ENCODE measurements around the gene ALPK1.

ALPK1 gene

DNA sequence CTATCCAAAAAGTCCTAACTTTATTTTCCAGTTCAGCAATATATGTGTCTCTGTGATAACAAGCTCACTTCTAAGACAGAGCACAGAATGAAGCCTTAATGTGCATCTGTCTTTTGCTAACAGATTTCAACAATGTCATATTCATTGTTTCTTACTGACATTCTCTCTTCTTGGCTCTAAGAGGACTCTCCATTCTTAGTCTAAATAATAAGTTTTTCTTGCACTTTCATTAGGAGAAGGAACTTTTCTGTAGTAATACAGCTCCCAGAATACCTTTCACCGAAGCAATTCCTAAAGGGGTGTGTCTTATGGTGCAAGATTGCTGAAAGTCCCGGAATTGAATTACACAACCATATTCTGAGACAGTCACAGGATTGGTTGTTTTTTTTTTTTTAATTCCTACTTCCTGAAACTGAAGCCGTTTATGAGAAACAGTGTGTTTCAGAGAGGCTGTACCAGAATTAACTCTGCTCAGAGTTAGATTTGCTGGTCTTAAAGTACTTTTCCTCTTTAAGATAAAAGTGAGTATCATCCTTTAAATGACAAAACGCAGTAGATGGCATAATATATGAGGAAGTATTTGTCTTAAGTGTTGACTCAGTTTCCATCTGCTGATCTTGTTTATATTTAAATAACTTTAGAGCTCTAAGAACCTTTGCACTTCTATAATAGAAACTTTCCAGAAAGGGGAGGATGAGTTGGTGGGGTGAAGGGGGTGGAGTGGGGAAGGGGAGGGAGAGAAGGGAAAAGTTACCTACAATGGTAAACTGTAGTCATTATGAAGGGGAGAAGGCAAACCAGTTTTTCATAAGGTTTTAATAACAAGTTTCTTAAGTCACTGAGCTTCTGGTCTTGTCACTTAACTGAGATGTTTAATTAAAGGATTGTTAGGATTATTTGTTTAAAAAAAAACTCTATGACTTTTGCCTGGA is at the start of gene ALPK1:
ALPK1 (plus strand) TSS at position 421 of the 932 bp plus-strand sequence.
- Mint-ChIP-seq H3K9me3 (no peaks in the 10 kb centered on the region), H3K27ac (peak within 1 kb of the TSS; percentile 84), H3K4me3 (peak within 1 kb of the TSS; percentile 81), H3K27me3 (no peaks in the 10 kb centered on the region), H3K36me3 (ENCODE audit: low read depth) (no peaks in the 10 kb centered on the region), H3K4me1 (peaks cover 25% of the 10 kb centered on the region)
- peak; percentile 82 for ATAC-seq
- DNase-seq: no peak

- no peak for DNase-seq
- H3K4me1 Mint-ChIP-seq: peaks cover 6% of the 10 kb centered on the region
- ATAC-seq: no peak
- H3K4me3 Mint-ChIP-seq: no peak overlapping the region
- no peaks in the 10 kb centered on the region for H3K27me3 Mint-ChIP-seq
- peaks cover 7% of the 10 kb centered on the region for H3K36me3 Mint-ChIP-seq (ENCODE audit: low read depth)
- H3K9me3 Mint-ChIP-seq: no peaks in the 10 kb centered on the region
- H3K27ac Mint-ChIP-seq: no peak overlapping the region
Observed at GRCh38 chr4:112251019-112251643, 46.0 kb upstream of the ALPK1 start.

DNA sequence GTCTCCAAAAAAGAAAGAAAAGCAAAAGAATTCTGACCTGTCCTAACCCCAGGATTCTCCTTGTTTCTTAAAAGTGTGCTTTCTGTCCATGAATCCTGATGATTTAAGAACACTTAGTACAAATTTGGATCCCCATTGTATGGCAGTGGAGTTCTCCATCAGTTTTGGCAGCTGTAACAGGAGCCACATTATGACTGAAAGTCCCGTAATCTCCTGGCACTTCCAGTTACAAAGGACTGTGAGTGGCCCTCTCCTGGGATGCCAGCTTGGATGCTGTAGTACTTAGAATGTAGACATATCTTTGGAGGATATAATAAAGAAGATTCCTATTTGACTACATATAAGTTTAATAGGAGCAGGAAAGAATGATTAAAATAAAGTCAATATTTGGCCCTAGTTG is 44.9 kb upstream of the ALPK1 start:
- peaks cover 9% of the 10 kb centered on the region for H3K36me3 Mint-ChIP-seq (ENCODE audit: low read depth)
- DNase-seq: no peak
- no peak for ATAC-seq
- H3K9me3 Mint-ChIP-seq: no peaks in the 10 kb centered on the region
- H3K4me3 Mint-ChIP-seq: no peak overlapping the region
- H3K27me3 Mint-ChIP-seq: no peaks in the 10 kb centered on the region
- H3K27ac Mint-ChIP-seq: no peak overlapping the region
- H3K4me1 Mint-ChIP-seq: peaks cover 6% of the 10 kb centered on the region

GRCh38 chr4:112253382-112254000 is 43.7 kb upstream of the ALPK1 start:
- DNase-seq (no peak), ATAC-seq (no peak)
- Mint-ChIP-seq H3K4me1 (peaks cover 6% of the 10 kb centered on the region), H3K9me3 (no peaks in the 10 kb centered on the region), H3K27ac (no peak overlapping the region), H3K4me3 (no peak overlapping the region), H3K27me3 (no peaks in the 10 kb centered on the region), H3K36me3 (ENCODE audit: low read depth) (peaks cover 9% of the 10 kb centered on the region)

DNA sequence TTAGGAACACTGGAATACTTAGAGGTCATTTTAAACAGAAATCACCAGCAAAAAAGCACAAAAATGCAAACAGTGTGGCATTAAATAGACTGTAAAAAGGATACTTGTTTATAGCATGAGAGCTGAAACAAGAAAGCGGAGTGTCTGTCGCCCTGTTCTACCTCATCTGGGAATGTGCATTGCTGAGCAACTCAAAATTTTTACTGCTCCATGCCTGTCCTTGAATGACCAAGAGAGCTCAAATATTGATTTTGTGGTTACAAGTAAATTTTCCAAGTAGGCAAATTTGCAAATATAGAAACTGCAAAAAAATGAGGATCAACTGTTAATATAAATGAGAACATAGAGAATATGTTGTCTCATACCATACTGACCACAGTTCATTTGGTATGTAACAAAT is 40.1 kb upstream of the ALPK1 start:
- H3K4me3 Mint-ChIP-seq: no peak overlapping the region
- peaks cover 4% of the 10 kb centered on the region for H3K4me1 Mint-ChIP-seq
- H3K36me3 Mint-ChIP-seq (ENCODE audit: low read depth): peaks cover 12% of the 10 kb centered on the region
- no peaks in the 10 kb centered on the region for H3K27me3 Mint-ChIP-seq
- no peak overlapping the region for H3K27ac Mint-ChIP-seq
- ATAC-seq (no peak), DNase-seq (no peak)
- no peaks in the 10 kb centered on the region for H3K9me3 Mint-ChIP-seq

DNA sequence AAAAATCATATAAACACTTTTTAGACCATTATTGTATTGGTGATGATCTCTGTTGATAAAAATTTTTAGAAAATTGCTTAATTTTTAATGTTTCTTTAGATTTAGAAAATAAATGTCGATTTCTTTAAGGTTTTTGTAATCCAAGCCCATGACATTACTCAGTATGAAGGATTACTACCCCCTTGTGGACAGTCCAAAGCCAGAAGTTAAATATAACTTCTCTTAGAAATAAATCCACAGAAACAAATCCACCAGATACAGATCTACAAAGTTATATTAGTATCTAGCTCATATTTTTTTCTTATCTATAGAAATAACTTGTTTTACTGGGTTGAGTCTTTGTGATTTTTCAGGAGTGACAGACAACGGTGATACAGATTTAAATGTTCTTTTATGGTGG is 30.3 kb upstream of the ALPK1 start:
- Mint-ChIP-seq H3K27me3 (no peaks in the 10 kb centered on the region), H3K27ac (no peak overlapping the region), H3K4me3 (no peak overlapping the region), H3K9me3 (no peaks in the 10 kb centered on the region), H3K4me1 (peaks cover 24% of the 10 kb centered on the region), H3K36me3 (ENCODE audit: low read depth) (peaks cover 9% of the 10 kb centered on the region)
- no peak for ATAC-seq
- no peak for DNase-seq

DNA sequence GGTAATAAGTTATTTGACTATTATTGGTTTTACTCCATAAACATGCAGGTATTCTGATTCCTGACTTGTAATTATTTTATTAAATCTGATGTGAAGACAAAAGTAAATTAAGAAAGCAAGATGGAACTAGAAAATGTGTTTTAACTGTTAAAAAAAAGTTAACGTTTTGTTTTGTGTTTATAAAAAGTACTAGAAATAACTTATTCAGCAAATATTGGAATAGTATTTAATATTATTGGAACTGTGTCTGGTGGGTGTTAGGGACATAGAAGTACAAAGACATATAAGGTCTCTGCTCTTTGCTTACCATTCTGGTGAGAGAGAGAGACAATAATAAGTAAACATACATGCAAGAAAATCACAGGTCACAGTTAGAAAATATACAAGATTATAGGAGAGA is 27.1 kb upstream of the ALPK1 start:
- Mint-ChIP-seq H3K4me3 (no peak overlapping the region), H3K27me3 (no peaks in the 10 kb centered on the region), H3K4me1 (peaks cover 50% of the 10 kb centered on the region), H3K27ac (no peak overlapping the region), H3K9me3 (no peaks in the 10 kb centered on the region), H3K36me3 (ENCODE audit: low read depth) (peaks cover 14% of the 10 kb centered on the region)
- no peak for DNase-seq
- ATAC-seq: no peak

DNA sequence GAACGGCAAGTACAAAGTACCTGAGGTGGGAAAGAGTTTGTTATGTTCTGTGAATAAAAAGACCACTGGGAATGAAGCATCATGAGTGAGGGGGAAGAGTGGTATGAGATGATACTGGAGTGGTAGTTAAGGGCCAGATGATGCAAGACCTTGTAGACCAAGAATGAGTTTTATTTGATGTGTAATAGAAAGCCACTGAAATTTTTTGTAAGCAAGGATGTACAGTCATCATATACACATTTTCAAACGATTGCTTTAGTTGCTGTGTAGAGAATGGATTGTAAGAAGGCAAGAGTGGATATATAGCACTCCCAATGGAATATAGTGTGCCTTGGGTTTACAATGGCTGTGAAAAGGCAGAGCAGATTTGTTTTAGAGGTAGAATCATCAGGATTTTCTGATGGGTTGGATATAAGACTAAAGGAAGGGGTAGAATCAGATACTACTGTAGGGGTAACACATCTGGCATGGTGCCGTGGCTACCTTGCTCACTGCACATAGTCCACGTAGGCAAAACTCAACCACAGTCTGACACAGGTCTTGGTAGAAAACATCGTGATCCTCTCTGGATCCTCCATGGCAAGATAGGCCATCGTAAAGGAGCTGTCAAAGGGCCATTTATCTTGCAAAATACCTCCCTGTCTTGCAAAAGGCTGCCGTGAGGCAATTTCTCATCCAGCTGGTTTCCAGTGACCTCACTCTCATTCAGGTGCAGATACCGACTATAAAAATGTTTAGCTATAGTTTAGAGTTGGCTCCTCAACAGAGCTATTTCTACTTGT is 26.3 kb upstream of the ALPK1 start:
- H3K27me3 Mint-ChIP-seq: no peaks in the 10 kb centered on the region
- no peak overlapping the region for H3K27ac Mint-ChIP-seq
- H3K9me3 Mint-ChIP-seq: no peaks in the 10 kb centered on the region
- H3K4me1 Mint-ChIP-seq: peaks cover 52% of the 10 kb centered on the region
- DNase-seq: no peak
- no peak overlapping the region for H3K4me3 Mint-ChIP-seq
- peak; percentile 30 for ATAC-seq
- H3K36me3 Mint-ChIP-seq (ENCODE audit: low read depth): peaks cover 17% of the 10 kb centered on the region

DNA sequence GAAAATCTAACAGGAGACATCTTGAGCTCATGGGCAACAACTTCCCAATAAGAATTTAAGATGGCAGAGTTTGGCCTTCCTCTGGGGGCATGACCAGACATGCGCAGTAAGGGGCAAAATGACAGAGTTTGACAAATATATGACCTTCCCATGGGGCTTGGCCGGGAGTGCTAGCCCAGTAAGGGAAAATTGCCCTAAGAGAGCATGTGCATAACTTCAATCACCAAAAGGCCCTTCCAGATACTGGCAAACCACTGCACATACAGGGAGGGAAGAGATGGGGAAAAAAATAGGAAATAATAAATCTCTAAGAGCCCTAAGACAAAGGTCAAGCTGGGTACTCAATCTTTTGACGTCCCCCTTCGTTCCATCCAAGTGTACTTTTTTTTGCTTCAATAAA is 24.9 kb upstream of the ALPK1 start:
- ATAC-seq: no peak
- DNase-seq: no peak
- H3K9me3 Mint-ChIP-seq: no peaks in the 10 kb centered on the region
- no peaks in the 10 kb centered on the region for H3K27me3 Mint-ChIP-seq
- H3K36me3 Mint-ChIP-seq (ENCODE audit: low read depth): peaks cover 25% of the 10 kb centered on the region
- H3K4me3 Mint-ChIP-seq: no peak overlapping the region
- H3K27ac Mint-ChIP-seq: no peak overlapping the region
- H3K4me1 Mint-ChIP-seq: peaks cover 49% of the 10 kb centered on the region

DNA sequence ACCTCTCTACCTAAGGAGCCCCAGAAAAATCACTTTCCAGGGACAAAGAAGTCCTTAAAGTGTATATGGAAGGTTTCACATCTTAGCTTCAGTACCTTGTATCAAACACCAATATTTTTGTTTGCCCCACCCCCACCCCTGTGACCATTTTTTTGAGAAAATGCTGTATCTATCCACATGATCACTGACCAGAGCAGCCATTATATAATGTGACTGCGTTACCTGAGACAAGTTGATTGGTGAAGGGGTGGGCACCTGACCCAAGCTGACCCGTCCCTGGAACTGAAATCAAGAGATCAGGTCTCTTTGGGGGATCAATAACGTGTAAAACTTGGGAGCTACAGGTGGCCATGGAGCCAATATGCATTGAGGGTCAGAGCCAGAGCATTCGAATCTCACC is 22.2 kb upstream of the ALPK1 start:
- H3K4me1 Mint-ChIP-seq: peaks cover 68% of the 10 kb centered on the region
- no peaks in the 10 kb centered on the region for H3K27me3 Mint-ChIP-seq
- ATAC-seq: no peak
- peaks cover 38% of the 10 kb centered on the region for H3K36me3 Mint-ChIP-seq (ENCODE audit: low read depth)
- no peaks in the 10 kb centered on the region for H3K9me3 Mint-ChIP-seq
- H3K4me3 Mint-ChIP-seq: no peak overlapping the region
- DNase-seq: no peak
- H3K27ac Mint-ChIP-seq: no peak overlapping the region

- ATAC-seq (no peak), DNase-seq (no peak)
- Mint-ChIP-seq H3K27ac (no peak overlapping the region), H3K9me3 (no peaks in the 10 kb centered on the region), H3K4me1 (peaks cover 69% of the 10 kb centered on the region), H3K27me3 (no peaks in the 10 kb centered on the region), H3K4me3 (no peak overlapping the region), H3K36me3 (ENCODE audit: low read depth) (peaks cover 36% of the 10 kb centered on the region)
Observed at GRCh38 chr4:112276113-112276512, 21.1 kb upstream of the ALPK1 start.

DNA sequence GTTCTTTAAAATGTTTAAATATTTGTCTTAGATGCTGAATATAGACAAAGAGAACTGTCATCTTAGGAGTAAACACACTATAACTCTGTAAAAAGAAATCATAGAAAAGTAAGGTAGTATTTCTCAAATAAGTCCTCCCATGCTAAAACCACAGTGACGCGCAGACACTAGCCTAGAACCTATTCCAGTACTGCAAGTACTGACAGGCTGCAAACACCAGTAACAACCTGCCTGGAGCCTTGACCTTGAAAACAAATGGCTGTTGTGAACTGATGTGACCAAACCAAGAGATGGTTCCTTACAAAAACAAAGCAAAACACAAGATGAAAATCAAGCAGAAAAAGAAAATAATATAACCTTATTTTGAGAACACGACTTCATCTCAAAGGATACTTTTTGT is 19.9 kb upstream of the ALPK1 start:
- no peak overlapping the region for H3K4me3 Mint-ChIP-seq

DNA sequence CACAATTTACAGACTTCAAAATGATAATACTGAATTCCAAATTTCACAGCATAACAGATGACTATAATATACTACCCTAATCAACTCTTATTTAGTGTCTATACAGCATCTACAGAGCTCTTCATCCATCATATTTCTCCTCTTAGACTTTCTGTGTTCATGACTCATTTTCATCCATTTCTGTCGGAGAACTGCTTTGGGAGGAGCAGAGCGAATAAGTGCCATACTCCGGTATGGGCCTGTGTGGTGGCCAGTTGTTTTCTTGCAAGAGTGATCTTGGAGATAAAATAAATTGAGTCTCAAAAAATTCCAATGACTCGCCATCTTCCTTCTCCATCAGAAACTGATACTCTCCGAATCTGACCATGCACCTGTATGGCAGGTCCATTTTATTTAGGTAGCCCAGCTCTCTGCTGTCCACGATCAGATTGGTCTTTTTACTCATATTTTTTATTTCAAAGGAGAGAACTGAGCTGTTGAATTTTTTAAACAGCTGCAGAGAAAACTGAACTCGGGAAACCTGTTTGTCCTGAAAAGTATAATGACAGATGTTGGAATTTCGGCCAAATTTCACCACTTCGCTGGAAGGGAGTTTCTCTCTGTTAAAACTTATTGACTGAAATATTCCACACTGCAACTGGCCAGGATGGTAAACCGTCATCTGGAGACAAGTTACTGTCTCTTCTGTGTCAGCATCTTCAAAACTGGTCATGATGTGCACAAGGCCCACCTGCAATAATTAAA is 19.3 kb upstream of the ALPK1 start:
- DNase-seq (no peak), ATAC-seq (no peak)
- Mint-ChIP-seq H3K4me1 (peaks cover 71% of the 10 kb centered on the region), H3K36me3 (ENCODE audit: low read depth) (peaks cover 42% of the 10 kb centered on the region), H3K27ac (peak overlapping the region; percentile 5), H3K4me3 (no peak overlapping the region), H3K9me3 (no peaks in the 10 kb centered on the region), H3K27me3 (no peaks in the 10 kb centered on the region)

More for the DNA sequence above, 19.9 kb upstream of the ALPK1 start:
- Mint-ChIP-seq H3K27ac (no peak overlapping the region), H3K36me3 (ENCODE audit: low read depth) (peaks cover 37% of the 10 kb centered on the region), H3K4me1 (peaks cover 71% of the 10 kb centered on the region), H3K9me3 (no peaks in the 10 kb centered on the region), H3K27me3 (no peaks in the 10 kb centered on the region)
- DNase-seq (no peak), ATAC-seq (no peak)

All from activated naive CD8-positive, alpha-beta T cell treated with anti-CD3 and anti-CD28 coated beads, Interleukin-2, amount 50 U/mL, for 24 hours (primary cell).